Measurements from ENCODE around the gene CLCA4. TPM values are rescaled to one million over a fixed set of nuclear protein-coding genes. Genes with fewer than 3 reads are reported as not detected.

Gene CLCA4
- total RNA-seq, 1 experiment from 2014 or later = not detected

- Mint-ChIP-seq H3K4me3 (no peak overlapping the region), H3K4me1 (peaks cover 46% of the 10 kb centered on the region), H3K9me3 (0 out of 2 replicates have a peak, but pooled peaks cover 13% of the 10 kb centered on the region), H3K27ac (no peak overlapping the region), H3K27me3 (ENCODE audit: low read depth) (no peaks in the 10 kb centered on the region; the same call in 1 of the 2 replicates), H3K36me3 (no peaks in the 10 kb centered on the region)
- TF ChIP-seq PRDM15 (CRISPR knock-in tag; IDR thresholded peaks at IDR 0.05) (no peak), PRRX2 (CRISPR knock-in tag; IDR thresholded peaks at IDR 0.05) (no peak), ZBTB43 (CRISPR knock-in tag; IDR thresholded peaks at IDR 0.05) (no peak), JAZF1 (CRISPR knock-in tag; IDR thresholded peaks at IDR 0.05) (no peak), NR2C2 (CRISPR knock-in tag; IDR thresholded peaks at IDR 0.05) (no peak), AFF4 (CRISPR knock-in tag; IDR thresholded peaks at IDR 0.05; ENCODE audit: borderline replicate concordance) (no peak), MYBL2 (CRISPR knock-in tag; IDR thresholded peaks at IDR 0.05) (no peak), SMAD3 (CRISPR knock-in tag; IDR thresholded peaks at IDR 0.05; ENCODE audit: borderline replicate concordance) (no peak), NFE2L1 (CRISPR knock-in tag; IDR thresholded peaks at IDR 0.05) (no peak), MLX (CRISPR knock-in tag; IDR thresholded peaks at IDR 0.05) (no peak), RORB (CRISPR knock-in tag; IDR thresholded peaks at IDR 0.05) (no peak), CBFB (CRISPR knock-in tag; IDR thresholded peaks at IDR 0.05; ENCODE audit: low read depth) (no peak), KAT7 (CRISPR knock-in tag; IDR thresholded peaks at IDR 0.05; ENCODE audit: borderline replicate concordance) (no peak), CREB1 (CRISPR knock-in tag; IDR thresholded peaks at IDR 0.05) (no peak), TCF7 (CRISPR knock-in tag; IDR thresholded peaks at IDR 0.05; ENCODE audit: low read depth) (no peak), ZNF232 (CRISPR knock-in tag; IDR thresholded peaks at IDR 0.05) (no peak)
- TF ChIP-seq, protein P1, sequence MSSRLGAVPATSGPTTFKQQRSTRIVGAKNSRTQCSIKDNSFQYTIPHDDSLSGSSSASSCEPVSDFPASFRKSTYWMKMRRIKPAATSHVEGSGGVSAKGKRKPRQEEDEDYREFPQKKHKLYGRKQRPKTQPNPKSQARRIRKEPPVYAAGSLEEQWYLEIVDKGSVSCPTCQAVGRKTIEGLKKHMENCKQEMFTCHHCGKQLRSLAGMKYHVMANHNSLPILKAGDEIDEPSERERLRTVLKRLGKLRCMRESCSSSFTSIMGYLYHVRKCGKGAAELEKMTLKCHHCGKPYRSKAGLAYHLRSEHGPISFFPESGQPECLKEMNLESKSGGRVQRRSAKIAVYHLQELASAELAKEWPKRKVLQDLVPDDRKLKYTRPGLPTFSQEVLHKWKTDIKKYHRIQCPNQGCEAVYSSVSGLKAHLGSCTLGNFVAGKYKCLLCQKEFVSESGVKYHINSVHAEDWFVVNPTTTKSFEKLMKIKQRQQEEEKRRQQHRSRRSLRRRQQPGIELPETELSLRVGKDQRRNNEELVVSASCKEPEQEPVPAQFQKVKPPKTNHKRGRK (CRISPR knock-in tag; IDR thresholded peaks at IDR 0.05; ENCODE audit: borderline replicate concordance) = no peak
- TF ChIP-seq, protein P2, sequence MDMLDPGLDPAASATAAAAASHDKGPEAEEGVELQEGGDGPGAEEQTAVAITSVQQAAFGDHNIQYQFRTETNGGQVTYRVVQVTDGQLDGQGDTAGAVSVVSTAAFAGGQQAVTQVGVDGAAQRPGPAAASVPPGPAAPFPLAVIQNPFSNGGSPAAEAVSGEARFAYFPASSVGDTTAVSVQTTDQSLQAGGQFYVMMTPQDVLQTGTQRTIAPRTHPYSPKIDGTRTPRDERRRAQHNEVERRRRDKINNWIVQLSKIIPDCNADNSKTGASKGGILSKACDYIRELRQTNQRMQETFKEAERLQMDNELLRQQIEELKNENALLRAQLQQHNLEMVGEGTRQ (CRISPR knock-in tag; IDR thresholded peaks at IDR 0.05) = no peak
- no peak for DNase-seq (ENCODE audit: low spot score)
- POLR2A ChIA-PET = no interaction called here
- CTCF ChIA-PET = interaction anchor here (1.2 to 1.4 kb wide), 3 partner anchors 109 to 200 kb away, joined by 4 to 7 read pairs (median 4); partner anchors contain the start of genes ODF2L and SH3GLB1
- no peak for ATAC-seq
Measured at GRCh38 chr1:86505564-86505902, 41.3 kb upstream of the CLCA4 start.

All from WTC11 (cell line).